ENCODE measurements around the gene BHLHE23.

Gene BHLHE23

GRCh38 chr20:62991863-62992262 lies 14.9 kb downstream of the BHLHE23 start:
- no peak overlapping the region for H3K4me3 ChIP-seq (IDR thresholded peaks at IDR 0.05; ENCODE audit: insufficient read depth, low read depth, low read length)
- no peak for TF ChIP-seq CTCF (conservative IDR thresholded peaks at IDR 0.05; ENCODE audit: low read depth, low read length)
- no peak overlapping the region for H3K27ac ChIP-seq
- H4K20me1 ChIP-seq (ENCODE audit: insufficient read depth) = no peaks in the 10 kb centered on the region
- no peaks in the 10 kb centered on the region for H3K36me3 ChIP-seq (ENCODE audit: insufficient read depth)
- H3K4me2 ChIP-seq = no peak overlapping the region
- no peak overlapping the region for H2AFZ ChIP-seq (ENCODE audit: low read depth)
- H3K9ac ChIP-seq = no peak overlapping the region
- no peaks in the 10 kb centered on the region for H3K79me2 ChIP-seq (ENCODE audit: insufficient read depth, low read depth)
- peaks cover 94% of the 10 kb centered on the region for H3K27me3 ChIP-seq (ENCODE audit: insufficient read depth, low read depth)
- H3K4me1 ChIP-seq (ENCODE audit: low read depth, poor library complexity, severe bottlenecking) = peaks cover 8% of the 10 kb centered on the region

- no peaks in the 10 kb centered on the region for H3K79me2 ChIP-seq (ENCODE audit: insufficient read depth, low read depth)
- H3K9ac ChIP-seq = no peak overlapping the region
- H3K27ac ChIP-seq = no peak overlapping the region
- no peak for TF ChIP-seq CTCF (conservative IDR thresholded peaks at IDR 0.05; ENCODE audit: low read depth, low read length)
- no peak overlapping the region for H2AFZ ChIP-seq (ENCODE audit: low read depth)
- H3K4me2 ChIP-seq = no peak overlapping the region
- H3K27me3 ChIP-seq (ENCODE audit: insufficient read depth, low read depth) = peaks cover 91% of the 10 kb centered on the region
- H4K20me1 ChIP-seq (ENCODE audit: insufficient read depth) = no peaks in the 10 kb centered on the region
- H3K4me1 ChIP-seq (ENCODE audit: low read depth, poor library complexity, severe bottlenecking) = peaks cover 8% of the 10 kb centered on the region
- H3K36me3 ChIP-seq (ENCODE audit: insufficient read depth) = no peaks in the 10 kb centered on the region
- no peak overlapping the region for H3K4me3 ChIP-seq (IDR thresholded peaks at IDR 0.05; ENCODE audit: insufficient read depth, low read depth, low read length)
Observed at GRCh38 chr20:62991196-62991807, 15.5 kb downstream of the BHLHE23 start.

GRCh38 chr20:62990306-62990825 lies 16.4 kb downstream of the BHLHE23 start:
- peaks cover 9% of the 10 kb centered on the region for H3K4me1 ChIP-seq (ENCODE audit: low read depth, poor library complexity, severe bottlenecking)
- no peak overlapping the region for H3K4me3 ChIP-seq (IDR thresholded peaks at IDR 0.05; ENCODE audit: insufficient read depth, low read depth, low read length)
- TF ChIP-seq CTCF (conservative IDR thresholded peaks at IDR 0.05; ENCODE audit: low read depth, low read length) = no peak
- no peak overlapping the region for H3K4me2 ChIP-seq
- H3K79me2 ChIP-seq (ENCODE audit: insufficient read depth, low read depth) = no peaks in the 10 kb centered on the region
- H3K36me3 ChIP-seq (ENCODE audit: insufficient read depth) = no peaks in the 10 kb centered on the region
- H3K9ac ChIP-seq = no peak overlapping the region
- H4K20me1 ChIP-seq (ENCODE audit: insufficient read depth) = no peaks in the 10 kb centered on the region
- no peak overlapping the region for H2AFZ ChIP-seq (ENCODE audit: low read depth)
- no peak overlapping the region for H3K27ac ChIP-seq
- peaks cover 89% of the 10 kb centered on the region for H3K27me3 ChIP-seq (ENCODE audit: insufficient read depth, low read depth)

- TF ChIP-seq CTCF (conservative IDR thresholded peaks at IDR 0.05; ENCODE audit: low read depth, low read length) = no peak
- H2AFZ ChIP-seq (ENCODE audit: low read depth) = peak overlapping the region; percentile 38; the same call in 1 of the 2 replicates
- H3K4me1 ChIP-seq (ENCODE audit: low read depth, poor library complexity, severe bottlenecking) = peaks cover 19% of the 10 kb centered on the region
- H3K27me3 ChIP-seq (ENCODE audit: insufficient read depth, low read depth) = peaks cover 86% of the 10 kb centered on the region
- H4K20me1 ChIP-seq (ENCODE audit: insufficient read depth) = no peaks in the 10 kb centered on the region
- H3K27ac ChIP-seq = no peak overlapping the region
- H3K36me3 ChIP-seq (ENCODE audit: insufficient read depth) = no peaks in the 10 kb centered on the region
- H3K4me3 ChIP-seq (IDR thresholded peaks at IDR 0.05; ENCODE audit: insufficient read depth, low read depth, low read length) = no peak overlapping the region
- no peak overlapping the region for H3K9ac ChIP-seq
- H3K4me2 ChIP-seq = peak overlapping the region; percentile 44
- H3K79me2 ChIP-seq (ENCODE audit: insufficient read depth, low read depth) = no peaks in the 10 kb centered on the region
Observed at GRCh38 chr20:62989201-62989601, 17.6 kb downstream of the BHLHE23 start.

Data from KMS-11 (cell line).